Ascending aorta (tissue), 2 donors: Measurements from ENCODE around the gene GVQW3. TPM values are rescaled to one million over a fixed set of nuclear protein-coding genes. Genes with fewer than 3 reads are reported as not detected.
A peak's percentile ranks its signal among the peaks of the same experiment; 100 is the strongest.

ENCODE experiments used
- DNase-seq, 2 donors: peaks; one replicate each; pipeline ENCODE4 v3.0.0-alpha.2; 2019; ENCODE audit warnings: low spot score in 2 of 2
- H3K27ac ChIP-seq, 2 donors: fragments of 200-600 bp; sonication (generic); one replicate each; pipeline ENCODE4 v1.5.1; 2016 to 2017; ENCODE audit warnings: mild to moderate bottlenecking in 1 of 2
- H3K27me3 ChIP-seq: fragments of 200-600 bp; sonication (generic); one replicate; pipeline ENCODE4 v1.5.1; 2017
- H3K36me3 ChIP-seq, 2 donors: fragments of 200-600 bp; sonication (generic); one replicate each; pipeline ENCODE4 v1.5.1; 2016
- H3K4me1 ChIP-seq, 2 donors: fragments of 200-600 bp; sonication (generic); one replicate each; pipeline ENCODE4 v1.5.1; 2016 to 2017; ENCODE audit warnings: mild to moderate bottlenecking in 1 of 2
- H3K4me3 ChIP-seq, 2 donors: fragments of 200-600 bp; sonication (generic); one replicate each; pipeline ENCODE4 v1.5.1; 2016 to 2017; ENCODE audit warnings: mild to moderate bottlenecking in 1 of 2
- H3K9me3 ChIP-seq, 2 donors: fragments of 200-600 bp; sonication (generic); one replicate each; pipeline ENCODE4 v1.5.1; 2016
- CTCF ChIP-seq, 3 experiments: fragments of 200-600 bp in 2 of 3; fragments of 450-650 bp in 1 of 3; sonication (generic) in 2 of 3; IDR thresholded peaks; one replicate each; pipeline ENCODE4 v1.5.1; 2016 to 2019; ENCODE audit warnings: antibody characterized with exemption in 3 of 3, mild to moderate bottlenecking in 1 of 3, moderate library complexity in 1 of 3
- intact Hi-C: fragments of 100-400 bp; cut with DNase I; formaldehyde crosslinking; loops from one replicate; pipeline ENCODE4 v1.15.1; 2023
- total RNA-seq: library from RNA; depleted of rRNA; stranded (reverse); fragments of >200 nt; gene quantifications from one replicate; pipeline ENCODE4 v1.1.0, GENCODE V29; 2016

GVQW3 gene
- total RNA-seq, 1 donor from 2014 or later, result not detected

- intact Hi-C loops, result no loop called here
- no peak for DNase-seq
- H3K27me3 ChIP-seq, result no peaks in the 10 kb centered on the region
- H3K36me3 ChIP-seq, result no peaks in the 10 kb centered on the region
- H3K27ac ChIP-seq, result peak overlapping the region; percentile 72 to 73
- H3K4me3 ChIP-seq, result no peak overlapping the region
- no peak for TF ChIP-seq CTCF (IDR thresholded peaks at IDR 0.05)
- peaks cover 9 to 21% of the 10 kb centered on the region in 2 donors for H3K4me1 ChIP-seq
- no peaks in the 10 kb centered on the region for H3K9me3 ChIP-seq
These were observed 43.2 kb upstream of the GVQW3 start for GRCh38 chr11:76337923-76338322.

- TF ChIP-seq CTCF (IDR thresholded peaks at IDR 0.05), result no peak
- peaks cover 9 to 21% of the 10 kb centered on the region in 2 donors for H3K4me1 ChIP-seq
- no peaks in the 10 kb centered on the region for H3K36me3 ChIP-seq
- H3K27ac ChIP-seq, result peak overlapping the region; percentile 72 to 73
- intact Hi-C loops, result no loop called here
- H3K27me3 ChIP-seq, result no peaks in the 10 kb centered on the region
- H3K9me3 ChIP-seq, result no peaks in the 10 kb centered on the region
- no peak overlapping the region for H3K4me3 ChIP-seq
- DNase-seq, result peak in 1 of 2 donors; percentile 84
These were observed 41.9 kb upstream of the GVQW3 start for GRCh38 chr11:76339221-76339620.

- Histone ChIP-seq H3K27ac (no peak overlapping the region), H3K4me3 (no peak overlapping the region), H3K4me1 (peaks cover 0 to 5% of the 10 kb centered on the region in 2 donors), H3K36me3 (peaks cover 0 to 21% of the 10 kb centered on the region in 2 donors), H3K27me3 (no peaks in the 10 kb centered on the region), H3K9me3 (no peaks in the 10 kb centered on the region)
- no peak for TF ChIP-seq CTCF (IDR thresholded peaks at IDR 0.05)
- intact Hi-C loops, result no loop called here
- DNase-seq, result no peak
These were observed 33.7 kb upstream of the GVQW3 start for GRCh38 chr11:76347466-76347865.

GRCh38 chr11:76348348-76348747, 32.8 kb upstream of the GVQW3 start:
- Histone ChIP-seq H3K4me3 (no peak overlapping the region), H3K36me3 (peaks cover 0 to 29% of the 10 kb centered on the region in 2 donors), H3K4me1 (peaks cover 0 to 5% of the 10 kb centered on the region in 2 donors), H3K27me3 (no peaks in the 10 kb centered on the region), H3K27ac (no peak overlapping the region), H3K9me3 (no peaks in the 10 kb centered on the region)
- TF ChIP-seq CTCF (IDR thresholded peaks at IDR 0.05), result no peak
- no peak for DNase-seq
- intact Hi-C loops, result no loop called here

- H3K27me3 ChIP-seq, result no peaks in the 10 kb centered on the region
- no peak for DNase-seq
- H3K9me3 ChIP-seq, result no peaks in the 10 kb centered on the region
- intact Hi-C loops, result no loop called here
- H3K27ac ChIP-seq, result no peak overlapping the region
- TF ChIP-seq CTCF (IDR thresholded peaks at IDR 0.05), result no peak
- no peaks in the 10 kb centered on the region for H3K4me1 ChIP-seq
- H3K36me3 ChIP-seq, result peaks cover 18 to 48% of the 10 kb centered on the region in 2 donors
- no peak overlapping the region for H3K4me3 ChIP-seq
These were observed 26.0 kb upstream of the GVQW3 start for GRCh38 chr11:76355172-76355571.

- H3K4me1 ChIP-seq, result peaks cover 5 to 9% of the 10 kb centered on the region in 2 donors
- peak overlapping the region in 1 of 2 donors; percentile 27 for H3K4me3 ChIP-seq
- H3K27ac ChIP-seq, result peak overlapping the region; percentile 54 to 74
- H3K27me3 ChIP-seq, result no peaks in the 10 kb centered on the region
- TF ChIP-seq CTCF (IDR thresholded peaks at IDR 0.05), result no peak
- DNase-seq, result no peak
- intact Hi-C loops, result loop anchor here (5.0 kb wide), 1 partner anchor 146 kb away; no protein-coding TSS in a partner anchor
- H3K9me3 ChIP-seq, result no peaks in the 10 kb centered on the region
- peaks cover 2 to 4% of the 10 kb centered on the region in 2 donors for H3K36me3 ChIP-seq
These were observed 19.7 kb upstream of the GVQW3 start for GRCh38 chr11:76361374-76361773.
